OCI-LY3 (cell line): Measurements from ENCODE around the gene ERG.

Experiments
- EZH2phosphoT487 ChIP-seq: fragments of 200-600 bp; shearing (Covaris generic); IDR thresholded peaks from 2 replicates; pipeline ENCODE4 v1.6.1; 2018; ENCODE audit warnings: antibody characterized with exemption, mixed run types, low read depth
- TF ChIP-seq, protein P1 (sequence below): fragments of 200-600, 300-600 bp; sonication (generic); IDR thresholded peaks from 2 replicates; pipeline ENCODE4 v1.5.1; 2014; ENCODE audit warnings: antibody characterized with exemption, low read length, low read depth

DNA sequence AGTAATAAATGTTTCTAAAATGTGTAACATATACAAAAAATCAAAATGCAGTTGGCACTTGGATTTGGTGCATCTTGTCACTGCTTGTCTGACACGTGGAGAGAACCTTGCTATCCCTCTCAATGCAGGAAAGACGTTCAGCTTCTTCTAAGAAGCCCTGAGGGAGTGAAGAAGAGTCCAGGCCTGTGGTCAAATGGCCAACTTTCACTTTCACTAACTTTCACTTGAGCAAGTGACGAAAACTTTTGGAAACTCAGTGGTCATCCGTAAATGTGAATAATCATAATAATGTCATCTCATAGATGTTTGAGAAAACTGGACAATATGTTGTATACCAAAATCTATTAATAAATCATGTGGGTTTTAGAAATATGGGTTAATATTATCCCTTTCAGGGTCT lies 61.9 kb downstream of the ERG start:
- TF ChIP-seq, protein P1, sequence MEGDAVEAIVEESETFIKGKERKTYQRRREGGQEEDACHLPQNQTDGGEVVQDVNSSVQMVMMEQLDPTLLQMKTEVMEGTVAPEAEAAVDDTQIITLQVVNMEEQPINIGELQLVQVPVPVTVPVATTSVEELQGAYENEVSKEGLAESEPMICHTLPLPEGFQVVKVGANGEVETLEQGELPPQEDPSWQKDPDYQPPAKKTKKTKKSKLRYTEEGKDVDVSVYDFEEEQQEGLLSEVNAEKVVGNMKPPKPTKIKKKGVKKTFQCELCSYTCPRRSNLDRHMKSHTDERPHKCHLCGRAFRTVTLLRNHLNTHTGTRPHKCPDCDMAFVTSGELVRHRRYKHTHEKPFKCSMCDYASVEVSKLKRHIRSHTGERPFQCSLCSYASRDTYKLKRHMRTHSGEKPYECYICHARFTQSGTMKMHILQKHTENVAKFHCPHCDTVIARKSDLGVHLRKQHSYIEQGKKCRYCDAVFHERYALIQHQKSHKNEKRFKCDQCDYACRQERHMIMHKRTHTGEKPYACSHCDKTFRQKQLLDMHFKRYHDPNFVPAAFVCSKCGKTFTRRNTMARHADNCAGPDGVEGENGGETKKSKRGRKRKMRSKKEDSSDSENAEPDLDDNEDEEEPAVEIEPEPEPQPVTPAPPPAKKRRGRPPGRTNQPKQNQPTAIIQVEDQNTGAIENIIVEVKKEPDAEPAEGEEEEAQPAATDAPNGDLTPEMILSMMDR = no peak
- no peak for TF ChIP-seq EZH2phosphoT487
